IPS-15b (cell line): ENCODE results near the gene PLTP.

ENCODE experiments used
- H3K27me3 ChIP-seq: one replicate; pipeline ENCODE4 v1.6.1; 2013; ENCODE audit warnings: low read length; ENCODE audit not compliant: control insufficient read depth, insufficient read depth
- H3K36me3 ChIP-seq: one replicate; pipeline ENCODE4 v1.6.1; 2013; ENCODE audit warnings: low read length; ENCODE audit not compliant: control insufficient read depth, insufficient read depth
- H3K4me1 ChIP-seq: one replicate; pipeline ENCODE4 v1.6.1; 2013; ENCODE audit warnings: mild to moderate bottlenecking, low read length; ENCODE audit not compliant: control insufficient read depth, insufficient read depth
- H3K4me3 ChIP-seq: one replicate; pipeline ENCODE4 v1.5.1; 2013; ENCODE audit warnings: low read depth, low read length
- H3K9ac ChIP-seq: one replicate; pipeline ENCODE4 v1.6.1; 2013; ENCODE audit warnings: low read depth, mild to moderate bottlenecking, low read length
- H3K9me3 ChIP-seq: one replicate; pipeline ENCODE4 v1.6.1; 2013; ENCODE audit warnings: mild to moderate bottlenecking, low read length; ENCODE audit not compliant: control insufficient read depth, insufficient read depth

The PLTP gene

DNA sequence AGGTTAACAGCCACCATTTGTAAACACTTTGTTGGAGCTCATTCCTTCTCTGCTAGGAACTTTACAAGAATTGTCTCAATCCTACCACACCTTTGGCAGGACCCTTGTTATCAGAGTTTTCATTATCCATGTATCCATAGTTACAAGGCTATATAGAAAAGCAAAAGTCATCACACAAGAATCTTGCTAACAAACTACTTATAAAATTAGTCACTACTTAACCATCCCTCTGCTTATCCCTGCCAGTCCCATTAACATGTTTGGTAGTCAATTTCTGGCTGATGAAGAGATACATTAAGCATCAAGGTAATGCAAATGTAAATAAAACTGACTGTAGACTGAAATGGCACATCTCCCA is 44.2 kb downstream of the PLTP start:
- H3K4me1 ChIP-seq: no peaks in the 10 kb centered on the region
- no peaks in the 10 kb centered on the region for H3K27me3 ChIP-seq
- H3K9ac ChIP-seq: no peak overlapping the region
- no peaks in the 10 kb centered on the region for H3K36me3 ChIP-seq
- no peaks in the 10 kb centered on the region for H3K9me3 ChIP-seq
- H3K4me3 ChIP-seq: no peak overlapping the region

DNA sequence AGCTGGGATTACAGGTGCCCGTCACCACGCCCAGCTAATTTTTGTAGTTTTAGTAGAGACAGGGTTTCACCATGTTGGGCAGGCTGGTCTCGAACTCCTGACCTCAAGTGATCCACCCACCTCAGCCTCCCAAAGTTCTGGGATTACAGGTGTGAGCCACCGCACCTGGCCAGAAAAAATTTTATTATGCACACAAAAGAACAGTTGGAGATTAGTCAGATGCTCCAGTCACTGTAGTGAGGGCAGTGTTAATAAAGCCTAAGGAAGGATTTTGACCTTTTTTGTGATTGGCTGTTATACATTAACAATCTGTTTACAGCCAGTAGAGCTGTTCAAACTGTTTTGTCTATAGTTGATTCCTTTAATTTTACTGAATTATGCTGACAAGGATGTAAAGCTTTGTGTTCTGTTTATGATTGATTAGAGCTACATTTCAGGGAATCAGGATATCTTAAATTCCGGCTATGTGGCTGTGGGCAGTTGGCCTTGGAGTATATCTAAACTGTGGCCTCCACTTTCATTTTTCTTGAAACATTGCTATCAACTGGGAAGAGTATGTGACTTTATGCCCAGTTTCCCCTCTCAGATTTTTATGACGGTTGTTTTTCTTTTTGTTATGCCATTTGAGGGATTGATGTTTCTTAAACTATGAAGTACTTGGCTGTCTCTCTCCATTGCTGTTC is 44.7 kb downstream of the PLTP start:
- Histone ChIP-seq H3K4me1 (no peaks in the 10 kb centered on the region), H3K27me3 (no peaks in the 10 kb centered on the region), H3K4me3 (no peak overlapping the region), H3K36me3 (no peaks in the 10 kb centered on the region), H3K9ac (no peak overlapping the region), H3K9me3 (no peaks in the 10 kb centered on the region)

DNA sequence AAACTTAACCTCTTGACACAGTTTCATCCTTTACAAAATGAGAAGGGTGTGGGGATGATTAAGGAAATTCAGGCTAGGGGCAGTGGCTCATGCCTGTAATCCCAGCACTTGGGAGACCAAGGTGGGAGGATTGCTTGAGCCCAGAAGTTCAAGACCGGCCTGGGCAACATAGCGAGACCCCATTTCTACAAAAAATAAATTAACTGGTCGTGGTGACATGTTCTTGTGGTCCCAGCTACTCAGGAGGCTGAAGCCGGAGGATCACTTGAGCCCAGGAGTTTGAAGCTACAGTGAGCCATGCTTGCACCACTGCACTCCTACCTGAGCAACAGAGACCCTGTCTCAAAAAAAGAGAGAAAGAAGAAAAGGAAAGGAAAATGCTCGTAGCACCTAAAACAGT is 45.5 kb downstream of the PLTP start:
- Histone ChIP-seq H3K9me3 (no peaks in the 10 kb centered on the region), H3K27me3 (no peaks in the 10 kb centered on the region), H3K36me3 (no peaks in the 10 kb centered on the region), H3K4me1 (no peaks in the 10 kb centered on the region), H3K4me3 (no peak overlapping the region), H3K9ac (no peak overlapping the region)

DNA sequence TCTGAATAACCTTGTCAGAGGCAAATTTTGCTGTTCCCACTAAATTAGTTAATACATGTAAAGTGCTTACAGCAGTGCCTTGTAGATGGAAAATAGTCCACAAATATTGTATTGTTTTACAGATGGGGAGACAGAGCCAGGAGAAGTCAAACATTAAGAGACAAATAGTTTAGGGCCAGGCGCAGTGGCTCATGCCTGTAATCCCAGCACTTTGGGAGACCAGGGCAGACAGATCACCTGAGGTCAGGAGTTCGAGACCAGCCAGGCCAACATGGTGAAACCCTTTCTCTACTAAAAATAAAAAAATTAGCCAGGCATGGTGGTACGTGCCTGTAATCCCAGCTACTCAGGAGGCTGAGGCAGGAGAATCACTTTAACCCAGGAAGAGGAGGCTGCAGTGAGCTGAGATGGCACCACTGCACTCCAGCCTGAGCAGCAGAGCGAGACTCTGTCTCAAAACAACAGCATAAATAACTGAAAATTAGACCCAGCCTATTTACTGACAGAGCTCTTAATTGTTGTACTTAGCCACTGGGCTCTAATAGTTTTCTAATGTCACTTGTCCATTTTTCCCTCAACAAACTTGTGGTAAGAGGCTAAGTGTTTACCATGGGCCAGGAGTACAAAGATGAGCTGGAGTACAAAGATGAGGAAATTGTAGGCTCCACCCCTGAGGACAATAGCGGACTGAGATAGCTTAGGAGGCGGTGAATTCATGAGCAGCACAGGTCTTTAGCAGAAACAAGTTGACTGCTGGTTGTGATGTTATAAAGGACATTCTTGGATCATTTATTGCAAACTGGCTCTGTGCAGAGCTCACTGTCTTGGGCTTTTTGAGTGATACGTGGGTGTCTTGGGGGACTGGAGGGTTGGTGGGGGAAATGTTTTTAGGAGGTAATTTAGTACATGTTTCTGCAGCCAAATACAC is 48.1 kb downstream of the PLTP start:
- no peaks in the 10 kb centered on the region for H3K36me3 ChIP-seq
- no peak overlapping the region for H3K9ac ChIP-seq
- no peaks in the 10 kb centered on the region for H3K27me3 ChIP-seq
- H3K4me3 ChIP-seq: no peak overlapping the region
- peaks cover 8% of the 10 kb centered on the region for H3K4me1 ChIP-seq
- no peaks in the 10 kb centered on the region for H3K9me3 ChIP-seq

DNA sequence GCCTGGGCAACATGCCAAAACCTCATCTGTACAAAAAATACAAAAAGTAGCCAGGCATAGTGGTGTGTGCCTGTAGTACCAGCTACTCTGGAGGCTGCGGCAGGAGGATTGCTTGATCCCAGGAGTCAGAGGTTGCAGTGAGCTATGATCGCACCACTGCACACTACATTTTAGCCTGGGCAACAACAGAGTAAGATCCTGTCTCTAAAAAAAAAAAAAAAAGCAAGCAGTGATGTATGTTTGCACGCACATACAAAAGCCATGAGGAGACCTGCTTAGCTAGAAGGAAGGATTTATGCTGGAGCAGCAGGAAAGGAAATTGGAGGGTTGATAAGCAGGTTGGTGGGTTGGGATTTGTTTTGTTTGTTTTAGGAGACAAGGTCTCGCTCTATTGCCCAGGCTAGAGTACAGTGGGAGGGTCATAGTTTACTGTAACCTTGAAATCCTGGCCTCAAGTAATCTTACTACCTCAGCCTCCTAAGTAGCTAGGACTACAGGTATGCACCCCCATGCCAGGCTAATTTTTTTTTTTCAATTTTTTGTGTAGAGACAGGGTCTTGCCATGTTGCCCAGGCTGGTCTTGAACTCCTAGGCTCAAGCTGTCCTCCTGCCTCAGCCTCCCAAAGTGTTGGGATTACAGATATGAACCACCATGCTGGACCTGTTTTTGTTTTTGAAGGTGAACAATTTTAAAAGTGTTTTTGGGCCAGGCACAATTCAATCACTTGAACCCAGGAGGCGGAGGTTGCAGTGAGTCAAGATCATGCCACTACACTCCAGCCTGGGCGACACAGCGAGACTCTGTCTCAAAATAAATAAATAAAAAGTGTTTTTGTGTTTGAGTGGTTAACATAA is 50.5 kb downstream of the PLTP start:
- Histone ChIP-seq H3K4me3 (no peak overlapping the region), H3K9ac (no peak overlapping the region), H3K4me1 (peaks cover 13% of the 10 kb centered on the region), H3K9me3 (no peaks in the 10 kb centered on the region), H3K36me3 (no peaks in the 10 kb centered on the region), H3K27me3 (no peaks in the 10 kb centered on the region)

DNA sequence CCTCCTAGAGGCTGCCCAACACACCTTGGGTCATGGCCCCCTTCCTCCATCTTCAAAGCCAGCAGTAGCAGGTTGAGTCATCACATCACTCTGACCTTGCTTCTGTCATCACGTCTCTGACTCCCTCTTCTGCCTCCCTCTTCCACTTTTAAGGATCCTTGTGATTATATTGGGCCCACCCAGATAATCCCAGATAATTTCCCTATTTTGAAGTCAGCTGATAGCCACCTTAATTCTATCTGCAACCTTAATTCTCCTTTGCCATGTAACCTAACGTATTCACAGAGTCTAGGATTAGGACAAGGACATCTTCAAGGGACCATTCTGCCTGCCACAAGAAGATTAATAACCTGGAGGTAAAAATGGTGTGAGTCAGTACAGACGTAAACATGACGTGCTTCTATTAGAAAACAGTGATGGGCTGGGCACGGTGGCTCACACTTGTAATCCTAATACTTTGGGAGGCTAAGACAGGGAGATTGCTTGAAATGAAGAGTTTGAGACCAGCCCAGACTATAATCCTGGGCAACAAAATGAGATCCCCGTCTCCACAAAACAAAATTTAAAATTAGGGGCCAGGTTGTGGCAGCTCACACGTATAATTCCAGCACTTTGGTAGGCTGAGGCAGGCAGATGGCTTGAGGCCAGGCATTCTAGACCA is 51.3 kb downstream of the PLTP start:
- Histone ChIP-seq H3K9ac (no peak overlapping the region), H3K27me3 (no peaks in the 10 kb centered on the region), H3K9me3 (no peaks in the 10 kb centered on the region), H3K36me3 (no peaks in the 10 kb centered on the region), H3K4me1 (peaks cover 18% of the 10 kb centered on the region), H3K4me3 (no peak overlapping the region)

DNA sequence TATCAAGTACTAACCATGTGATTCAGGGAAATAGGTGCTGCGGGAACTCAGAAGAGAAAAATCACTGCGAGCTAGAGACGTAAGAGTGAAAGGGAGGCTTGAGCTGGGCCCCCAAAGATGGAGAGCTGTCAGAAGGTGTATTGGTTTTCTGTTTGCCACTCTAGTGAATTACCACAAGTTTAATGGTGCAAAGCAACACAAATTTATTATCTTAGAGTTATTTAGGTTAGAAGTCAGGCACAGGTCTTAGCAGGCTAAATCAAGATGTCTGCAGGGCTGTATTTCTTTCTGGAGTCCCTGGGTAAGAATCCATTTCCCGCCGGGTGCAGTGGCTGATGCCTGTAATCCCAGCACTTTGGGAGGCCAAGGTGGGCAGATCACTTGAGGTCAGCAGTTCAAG is 52.0 kb downstream of the PLTP start:
- H3K9me3 ChIP-seq: no peaks in the 10 kb centered on the region
- no peaks in the 10 kb centered on the region for H3K36me3 ChIP-seq
- peaks cover 18% of the 10 kb centered on the region for H3K4me1 ChIP-seq
- no peak overlapping the region for H3K9ac ChIP-seq
- no peaks in the 10 kb centered on the region for H3K27me3 ChIP-seq
- no peak overlapping the region for H3K4me3 ChIP-seq

DNA sequence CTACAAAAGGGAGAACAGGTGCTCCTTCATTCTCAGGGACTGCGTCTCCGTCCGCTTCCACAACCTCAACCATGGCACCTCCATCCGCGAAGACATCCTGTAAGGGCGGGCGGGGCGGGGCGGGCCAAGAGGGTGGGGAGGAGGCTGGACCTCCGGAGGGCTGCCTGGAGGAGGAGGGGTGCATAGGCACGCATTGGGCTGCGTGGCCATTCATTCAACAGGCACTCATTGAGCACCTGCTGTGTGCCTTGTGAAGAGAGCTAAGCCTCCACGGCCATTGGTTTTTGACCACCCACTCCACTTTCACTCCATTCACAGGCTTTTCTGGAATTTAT is 54.1 kb downstream of the PLTP start:
- Histone ChIP-seq H3K4me1 (peaks cover 27% of the 10 kb centered on the region), H3K27me3 (no peaks in the 10 kb centered on the region), H3K9me3 (no peaks in the 10 kb centered on the region), H3K4me3 (peak overlapping the region; percentile 87), H3K36me3 (no peaks in the 10 kb centered on the region), H3K9ac (no peak overlapping the region)

DNA sequence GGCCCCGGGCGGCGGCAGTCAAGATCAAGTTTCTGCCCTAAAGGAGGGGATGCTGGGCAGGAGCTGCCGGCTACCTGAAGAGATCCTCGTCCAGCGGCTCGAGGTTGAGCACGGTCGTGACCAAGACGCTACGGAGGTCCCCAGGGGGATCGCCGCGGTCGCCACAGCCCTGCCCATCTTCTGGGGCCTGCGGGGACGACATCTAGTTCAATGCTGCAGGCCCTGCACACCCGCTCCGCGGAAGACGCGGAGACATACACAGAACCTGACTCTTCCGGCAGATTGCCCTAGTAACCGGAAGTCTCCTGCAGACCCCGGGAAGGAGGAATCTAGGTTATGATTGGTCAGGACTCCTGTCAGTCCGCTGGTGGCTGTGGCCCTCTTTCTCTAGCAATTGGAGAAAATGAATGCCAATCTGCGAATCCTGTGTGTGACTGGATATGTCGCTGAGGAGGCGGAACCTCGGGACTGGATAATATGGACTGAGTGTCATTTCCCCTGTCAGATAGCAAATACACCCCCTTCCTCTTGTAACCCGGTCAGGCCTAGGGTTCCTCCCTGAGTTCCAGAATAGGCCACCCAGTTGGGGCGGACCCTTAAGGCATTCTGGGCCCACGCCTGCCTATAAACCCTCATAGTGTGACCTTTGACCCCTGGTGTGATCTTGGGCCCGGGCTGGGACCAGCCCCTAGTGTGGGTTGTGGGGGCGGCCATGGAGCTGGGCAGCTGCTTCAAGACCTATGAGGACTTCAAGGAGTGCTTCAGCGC is 54.7 kb downstream of the PLTP start, which contains the start of the genes ACOT8 and ZSWIM3:
ACOT8 (minus strand) TSS at position 279 of the 768 bp plus-strand sequence; CDS start at position 202, 77 bp downstream.
ZSWIM3 (plus strand) TSS at position 501 of the 768 bp plus-strand sequence; CDS start at position 713, 212 bp downstream.
- no peaks in the 10 kb centered on the region for H3K27me3 ChIP-seq
- H3K4me1 ChIP-seq: peaks cover 29% of the 10 kb centered on the region
- H3K9me3 ChIP-seq: no peaks in the 10 kb centered on the region
- no peaks in the 10 kb centered on the region for H3K36me3 ChIP-seq
- peak within 1 kb of the TSS; percentile 66 for H3K9ac ChIP-seq
- H3K4me3 ChIP-seq: peak within 1 kb of the TSS; percentile 87

DNA sequence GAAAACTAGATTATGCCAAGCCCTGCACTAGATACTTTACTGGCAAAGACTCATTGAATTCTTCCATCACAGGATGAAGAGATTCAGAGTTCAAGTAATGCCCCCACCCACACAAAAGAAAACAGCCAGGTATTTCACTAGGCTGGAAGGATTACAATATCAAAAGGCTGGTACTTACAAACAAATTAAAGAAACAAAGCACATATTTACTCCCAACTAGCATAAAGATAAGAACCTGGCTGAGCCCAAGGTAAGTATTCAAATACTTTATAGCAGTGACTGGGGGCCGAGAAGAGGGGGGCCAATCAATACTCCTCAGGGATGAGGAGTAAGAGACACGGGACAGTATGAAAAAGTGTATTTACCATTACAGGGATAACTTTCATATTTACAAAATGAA is 58.5 kb downstream of the PLTP start:
- Histone ChIP-seq H3K27me3 (no peaks in the 10 kb centered on the region), H3K36me3 (no peaks in the 10 kb centered on the region), H3K4me3 (peak overlapping the region; percentile 16), H3K9me3 (no peaks in the 10 kb centered on the region), H3K4me1 (peaks cover 20% of the 10 kb centered on the region), H3K9ac (no peak overlapping the region)
